HEK293T (cell line): ENCODE results near the gene TOM1L1.

Experiments used
- BHLHE40 ChIP-seq: fragments of 450-650 bp; IDR thresholded peaks from 2 replicates; pipeline ENCODE4 v1.6.1; 2016; ENCODE audit warnings: mild to moderate bottlenecking, moderate library complexity, borderline replicate concordance
- FOXA1 ChIP-seq: fragments of 450-650 bp; IDR thresholded peaks from 2 replicates; pipeline ENCODE4 v1.6.1; 2016; ENCODE audit warnings: mild to moderate bottlenecking
- FOXK2 ChIP-seq: fragments of 450-650 bp; IDR thresholded peaks from 2 replicates; pipeline ENCODE4 v1.6.1; 2016; ENCODE audit warnings: mild to moderate bottlenecking
- FOXM1 ChIP-seq: fragments of 450-650 bp; IDR thresholded peaks from 2 replicates; pipeline ENCODE4 v1.6.1; 2017; ENCODE audit warnings: mild to moderate bottlenecking, borderline replicate concordance
- LEF1 ChIP-seq: fragments of 450-650 bp; IDR thresholded peaks from 2 replicates; pipeline ENCODE4 v1.6.1; 2017; ENCODE audit warnings: mild to moderate bottlenecking, borderline replicate concordance
- NFRKB ChIP-seq: fragments of 450-650 bp; IDR thresholded peaks from 2 replicates; pipeline ENCODE4 v1.6.1; 2016; ENCODE audit warnings: mild to moderate bottlenecking, moderate library complexity

DNA sequence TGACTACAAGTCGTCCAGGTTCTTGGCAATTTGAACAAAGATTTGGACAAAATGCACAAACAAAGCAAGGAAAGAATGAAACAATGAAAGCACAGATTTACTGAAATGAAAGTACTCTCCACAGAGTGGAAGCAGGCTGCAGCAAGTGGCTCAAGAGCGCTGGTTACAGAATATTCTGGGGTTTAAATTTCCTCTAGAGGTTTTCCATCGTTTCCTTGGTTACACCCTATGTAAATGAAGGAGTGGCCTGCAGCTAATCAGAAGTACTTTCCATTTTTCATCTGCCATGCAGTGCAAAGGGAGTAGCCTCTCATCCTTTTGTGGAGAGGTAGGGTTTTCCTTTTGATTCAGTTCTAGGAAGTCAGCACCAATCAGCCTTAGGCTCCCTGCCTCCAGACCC is 79.7 kb downstream of the TOM1L1 start:
- TF ChIP-seq FOXK2, result no peak
- no peak for TF ChIP-seq FOXM1
- no peak for TF ChIP-seq FOXA1
- no peak for TF ChIP-seq LEF1
- no peak for TF ChIP-seq NFRKB
- no peak for TF ChIP-seq BHLHE40
